ENCODE results near the gene FBLN1.
"Not testable (repeated sequence)": the region's sequence is repeated elsewhere in the genome, so short reads cannot be mapped to it uniquely, and the experiment has no call there.

The FBLN1 gene

DNA sequence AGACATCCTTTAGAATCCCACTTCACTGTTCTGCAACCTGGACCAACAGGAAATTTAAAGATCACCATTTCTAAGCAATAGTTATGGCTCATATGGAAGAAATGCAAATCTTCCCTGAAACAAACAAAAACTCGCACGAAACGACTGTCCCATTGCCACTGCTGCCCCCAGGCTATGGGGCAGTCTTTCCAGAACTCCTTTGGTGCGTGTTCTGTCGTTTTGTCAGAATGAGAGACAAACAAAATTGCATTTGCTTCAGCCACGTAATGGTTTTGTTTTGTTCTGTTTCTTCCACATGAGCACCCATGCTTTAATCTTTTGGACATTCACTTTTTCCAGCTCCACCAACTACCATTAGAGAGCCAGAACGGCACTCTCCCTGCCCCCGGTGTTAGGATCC is 10.8 kb upstream of the FBLN1 start:
- Histone ChIP-seq H2BK15ac (ENCODE audit: low read depth, poor library complexity, severe bottlenecking) (no peak overlapping the region), H3K4me3 (ENCODE audit: insufficient read depth in 1 of 2, low read depth in 1 of 2, low read length in 2 of 2) (no peak overlapping the region), H3K27me3 (ENCODE audit: control insufficient read depth in 1 of 2, insufficient read depth in 1 of 2, low read length in 2 of 2) (no peaks in the 10 kb centered on the region), H4K8ac (ENCODE audit: low read length) (no peak overlapping the region), H3K9ac (ENCODE audit: low read length) (no peak overlapping the region), H2BK120ac (ENCODE audit: low read depth, low read length) (no peak overlapping the region), H2BK12ac (ENCODE audit: low read length in 2 of 2) (peak overlapping the region in 1 of 2 experiments; percentile 18), H3K14ac (ENCODE audit: low read length in 2 of 2) (no peak overlapping the region), H2AK5ac (ENCODE audit: low read length, severe bottlenecking) (no peak overlapping the region), H3K79me1 (replicated peaks; ENCODE audit: low read length, poor library complexity, severe bottlenecking) (no peaks in the 10 kb centered on the region), H4K91ac (ENCODE audit: low read length) (no peak overlapping the region), H2AFZ (ENCODE audit: low read depth, low read length) (no peak overlapping the region), H3K9me3 (ENCODE audit: control insufficient read depth, low read length) (no peaks in the 10 kb centered on the region), H3K4me2 (ENCODE audit: low read length, poor library complexity, severe bottlenecking) (no peak overlapping the region), H3K4me1 (ENCODE audit: control insufficient read depth, insufficient read depth, low read depth, low read length) (peaks cover 9% of the 10 kb centered on the region), H2BK5ac (ENCODE audit: low read depth, low read length, poor library complexity, severe bottlenecking) (no peak overlapping the region), H3K23ac (ENCODE audit: low read length in 2 of 2) (no peak overlapping the region), H3K27ac (ENCODE audit: low read length, poor library complexity, severe bottlenecking) (no peak overlapping the region), H3K18ac (ENCODE audit: low read depth in 1 of 2, low read length in 2 of 2) (peak overlapping the region in 1 of 2 experiments; percentile 1), H3K4ac (ENCODE audit: low read depth in 1 of 2, low read length in 2 of 2) (no peak overlapping the region), H3K36me3 (ENCODE audit: control insufficient read depth in 1 of 2, insufficient read depth in 2 of 2, low read depth in 1 of 2, low read length in 2 of 2) (no peaks in the 10 kb centered on the region)
- DNase-seq, result peak; percentile 48
- 96% methylated on average over 8 of the region's 8 CpGs for WGBS

DNA sequence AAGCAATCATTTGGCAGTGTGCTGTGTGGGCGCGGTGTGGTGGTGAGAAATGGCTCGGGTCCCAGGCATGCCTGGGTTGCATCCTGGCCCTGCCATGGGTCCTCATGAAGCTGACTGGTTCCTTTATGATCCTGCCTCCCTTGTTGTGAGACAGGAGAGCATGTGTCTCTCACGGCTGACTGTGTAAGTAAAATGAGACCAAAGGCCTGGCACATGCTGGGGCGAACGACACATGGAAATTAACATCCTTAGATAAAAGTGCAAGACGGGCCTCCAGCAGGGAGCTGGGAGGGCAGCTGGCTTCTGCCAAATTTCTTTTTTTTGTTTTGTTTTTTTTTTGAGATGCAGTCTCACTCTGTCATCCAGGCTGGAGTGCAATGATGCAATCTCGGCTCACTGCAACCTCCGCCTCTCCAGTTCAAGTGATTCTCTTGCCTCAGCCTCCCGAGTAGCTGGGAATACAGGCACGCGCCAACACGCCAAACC is 9.4 kb upstream of the FBLN1 start:
- 85% methylated on average over 13 of the region's 13 CpGs for WGBS
- Histone ChIP-seq H3K23ac (ENCODE audit: low read length in 2 of 2) (no peak overlapping the region), H3K9me3 (ENCODE audit: control insufficient read depth, low read length) (no peaks in the 10 kb centered on the region)

DNA sequence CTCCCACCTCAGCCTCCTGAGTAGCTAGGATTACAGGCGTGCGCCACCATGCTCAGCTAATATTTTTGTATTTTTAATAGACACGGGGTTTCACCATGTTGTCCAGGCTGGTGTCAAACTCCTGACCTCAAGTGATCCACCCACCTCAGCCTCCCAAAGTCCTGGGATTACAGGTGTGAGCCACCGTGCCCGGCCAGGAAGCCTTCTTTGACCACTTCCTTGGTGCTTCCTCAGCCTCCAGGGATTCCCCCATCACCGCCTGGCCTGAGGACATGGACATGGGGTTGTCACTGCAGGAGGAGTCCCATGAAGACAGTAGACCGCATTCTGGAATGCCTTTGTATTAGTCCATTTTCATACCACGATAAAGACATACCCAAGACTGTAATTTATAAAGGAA is 8.4 kb upstream of the FBLN1 start:
- not testable (repeated sequence) for H3K23ac ChIP-seq (ENCODE audit: low read length in 2 of 2); H3K18ac ChIP-seq (ENCODE audit: low read depth in 1 of 2, low read length in 2 of 2); H3K4ac ChIP-seq (ENCODE audit: low read depth in 1 of 2, low read length in 2 of 2); H2BK15ac ChIP-seq (ENCODE audit: low read depth, poor library complexity, severe bottlenecking); H2BK12ac ChIP-seq (ENCODE audit: low read length in 2 of 2); H3K79me1 ChIP-seq (replicated peaks; ENCODE audit: low read length, poor library complexity, severe bottlenecking); H3K36me3 ChIP-seq (ENCODE audit: control insufficient read depth in 1 of 2, insufficient read depth in 2 of 2, low read depth in 1 of 2, low read length in 2 of 2); H3K27ac ChIP-seq (ENCODE audit: low read length, poor library complexity, severe bottlenecking); H3K14ac ChIP-seq (ENCODE audit: low read length in 2 of 2); H2BK5ac ChIP-seq (ENCODE audit: low read depth, low read length, poor library complexity, severe bottlenecking); H3K9ac ChIP-seq (ENCODE audit: low read length); H3K4me3 ChIP-seq (ENCODE audit: insufficient read depth in 1 of 2, low read depth in 1 of 2, low read length in 2 of 2); DNase-seq; H2BK120ac ChIP-seq (ENCODE audit: low read depth, low read length); H4K91ac ChIP-seq (ENCODE audit: low read length); H2AFZ ChIP-seq (ENCODE audit: low read depth, low read length); H3K4me2 ChIP-seq (ENCODE audit: low read length, poor library complexity, severe bottlenecking); H3K27me3 ChIP-seq (ENCODE audit: control insufficient read depth in 1 of 2, insufficient read depth in 1 of 2, low read length in 2 of 2); H3K9me3 ChIP-seq (ENCODE audit: control insufficient read depth, low read length); H4K8ac ChIP-seq (ENCODE audit: low read length); H2AK5ac ChIP-seq (ENCODE audit: low read length, severe bottlenecking); H3K4me1 ChIP-seq (ENCODE audit: control insufficient read depth, insufficient read depth, low read depth, low read length)
- over 99% methylated on average over 6 of the region's 8 CpGs for WGBS

More for the DNA sequence above, 9.4 kb upstream of the FBLN1 start:
- Histone ChIP-seq H4K91ac (ENCODE audit: low read length) (no peak overlapping the region), H2BK15ac (ENCODE audit: low read depth, poor library complexity, severe bottlenecking) (no peak overlapping the region), H2BK5ac (ENCODE audit: low read depth, low read length, poor library complexity, severe bottlenecking) (no peak overlapping the region), H3K18ac (ENCODE audit: low read depth in 1 of 2, low read length in 2 of 2) (peak overlapping the region in 1 of 2 experiments; percentile 16), H3K79me1 (replicated peaks; ENCODE audit: low read length, poor library complexity, severe bottlenecking) (no peaks in the 10 kb centered on the region), H2BK12ac (ENCODE audit: low read length in 2 of 2) (peak overlapping the region in 1 of 2 experiments; percentile 27), H2AK5ac (ENCODE audit: low read length, severe bottlenecking) (no peak overlapping the region), H3K27ac (ENCODE audit: low read length, poor library complexity, severe bottlenecking) (no peak overlapping the region), H3K14ac (ENCODE audit: low read length in 2 of 2) (no peak overlapping the region), H3K4me2 (ENCODE audit: low read length, poor library complexity, severe bottlenecking) (no peak overlapping the region), H4K8ac (ENCODE audit: low read length) (peak overlapping the region; percentile 16), H3K4me1 (ENCODE audit: control insufficient read depth, insufficient read depth, low read depth, low read length) (peaks cover 9% of the 10 kb centered on the region), H2BK120ac (ENCODE audit: low read depth, low read length) (no peak overlapping the region), H3K4ac (ENCODE audit: low read depth in 1 of 2, low read length in 2 of 2) (no peak overlapping the region), H2AFZ (ENCODE audit: low read depth, low read length) (no peak overlapping the region), H3K9ac (ENCODE audit: low read length) (peak overlapping the region; percentile 65), H3K27me3 (ENCODE audit: control insufficient read depth in 1 of 2, insufficient read depth in 1 of 2, low read length in 2 of 2) (no peaks in the 10 kb centered on the region), H3K36me3 (ENCODE audit: control insufficient read depth in 1 of 2, insufficient read depth in 2 of 2, low read depth in 1 of 2, low read length in 2 of 2) (no peaks in the 10 kb centered on the region), H3K4me3 (ENCODE audit: insufficient read depth in 1 of 2, low read depth in 1 of 2, low read length in 2 of 2) (no peak overlapping the region)
- DNase-seq, result no peak

DNA sequence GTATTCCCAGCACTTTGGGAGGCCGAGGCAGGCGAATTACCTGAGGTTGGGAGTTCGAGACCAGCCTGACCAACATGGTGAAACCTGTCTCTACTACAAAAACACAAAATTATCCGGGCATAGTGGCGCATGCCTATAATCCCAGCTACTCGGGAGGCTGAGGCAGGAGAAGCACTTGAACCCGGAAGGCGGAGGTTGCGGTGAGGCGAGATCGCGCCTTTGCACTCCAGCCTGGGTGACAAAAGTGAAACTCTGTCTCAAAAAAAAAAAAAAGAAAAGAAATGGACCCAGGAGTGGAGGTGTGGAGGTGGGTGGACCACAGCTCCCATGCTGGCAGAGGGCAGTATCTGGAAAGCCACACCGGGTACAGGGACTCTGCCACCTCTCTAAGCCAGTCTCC is 7.1 kb upstream of the FBLN1 start:
- H2BK12ac ChIP-seq (ENCODE audit: low read length in 2 of 2), result peak overlapping the region in 1 of 2 experiments; percentile 11
- not testable (repeated sequence) for H2BK5ac ChIP-seq (ENCODE audit: low read depth, low read length, poor library complexity, severe bottlenecking); H3K9me3 ChIP-seq (ENCODE audit: control insufficient read depth, low read length); H3K27me3 ChIP-seq (ENCODE audit: control insufficient read depth in 1 of 2, insufficient read depth in 1 of 2, low read length in 2 of 2); DNase-seq; H3K4me3 ChIP-seq (ENCODE audit: insufficient read depth in 1 of 2, low read depth in 1 of 2, low read length in 2 of 2); H3K79me1 ChIP-seq (replicated peaks; ENCODE audit: low read length, poor library complexity, severe bottlenecking); H3K4me2 ChIP-seq (ENCODE audit: low read length, poor library complexity, severe bottlenecking); H2AK5ac ChIP-seq (ENCODE audit: low read length, severe bottlenecking); H3K36me3 ChIP-seq (ENCODE audit: control insufficient read depth in 1 of 2, insufficient read depth in 2 of 2, low read depth in 1 of 2, low read length in 2 of 2); H3K23ac ChIP-seq (ENCODE audit: low read length in 2 of 2); H3K27ac ChIP-seq (ENCODE audit: low read length, poor library complexity, severe bottlenecking); H2AFZ ChIP-seq (ENCODE audit: low read depth, low read length); H3K9ac ChIP-seq (ENCODE audit: low read length); H3K14ac ChIP-seq (ENCODE audit: low read length in 2 of 2)
- peak overlapping the region; percentile 63 for H4K91ac ChIP-seq (ENCODE audit: low read length)
- 96% methylated on average over 13 of the region's 13 CpGs for WGBS
- H3K4ac ChIP-seq (ENCODE audit: low read depth in 1 of 2, low read length in 2 of 2), result peak overlapping the region in 1 of 2 experiments; percentile 31
- peak overlapping the region; percentile 21 for H2BK15ac ChIP-seq (ENCODE audit: low read depth, poor library complexity, severe bottlenecking)
- H3K4me1 ChIP-seq (ENCODE audit: control insufficient read depth, insufficient read depth, low read depth, low read length), result peaks cover 13% of the 10 kb centered on the region
- H4K8ac ChIP-seq (ENCODE audit: low read length), result peak overlapping the region; percentile 1
- peak overlapping the region in 1 of 2 experiments; percentile 40 for H3K18ac ChIP-seq (ENCODE audit: low read depth in 1 of 2, low read length in 2 of 2)
- peak overlapping the region; percentile 19 for H2BK120ac ChIP-seq (ENCODE audit: low read depth, low read length)

Measured in mesenchymal stem cell (in vitro differentiated cells and primary cell).